ENCODE measurements around the gene VWA7.
"Not testable (repeated sequence)": the region's sequence is repeated elsewhere in the genome, so short reads cannot be mapped to it uniquely, and the experiment has no call there.

The VWA7 gene

DNA sequence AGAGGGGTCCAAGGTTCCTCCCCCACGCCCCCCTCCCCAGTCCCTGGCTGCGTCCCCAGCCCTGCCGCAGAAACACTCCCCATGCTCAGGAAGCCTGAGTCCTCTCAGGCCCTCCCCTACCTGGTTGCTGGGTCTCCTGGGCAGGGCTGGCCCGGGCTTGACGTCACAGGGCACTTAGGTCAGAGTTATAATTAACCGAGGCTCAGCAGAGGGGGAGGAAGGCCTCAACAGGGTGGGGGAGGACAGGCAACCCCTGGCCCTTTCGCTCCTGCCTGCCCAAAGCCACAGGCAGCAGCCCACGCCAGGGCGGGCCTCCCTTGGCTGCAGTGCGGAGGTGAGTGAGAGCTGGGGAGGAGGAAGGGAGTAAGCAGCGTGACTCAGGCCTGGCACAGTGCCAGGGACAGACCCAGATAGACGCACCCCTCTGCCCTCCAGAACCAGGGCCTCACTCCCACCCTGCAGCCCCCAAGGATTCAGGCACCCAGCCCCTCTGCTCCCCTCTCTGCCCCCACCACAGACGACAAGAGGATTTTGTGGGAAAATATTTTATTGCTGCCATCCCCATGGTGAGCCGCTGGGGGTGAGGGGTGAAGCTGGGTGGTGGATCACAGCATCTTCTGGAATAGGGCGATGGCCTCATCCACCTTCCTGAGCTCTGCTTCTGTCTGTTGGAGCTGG, at the start of gene VWA7:
TSS of gene VWA7 (minus strand) at position 340 of the 678 bp plus-strand sequence. CDS start 549 bp downstream, outside the sequence.
- peak; percentile 98 for DNase-seq

DNA sequence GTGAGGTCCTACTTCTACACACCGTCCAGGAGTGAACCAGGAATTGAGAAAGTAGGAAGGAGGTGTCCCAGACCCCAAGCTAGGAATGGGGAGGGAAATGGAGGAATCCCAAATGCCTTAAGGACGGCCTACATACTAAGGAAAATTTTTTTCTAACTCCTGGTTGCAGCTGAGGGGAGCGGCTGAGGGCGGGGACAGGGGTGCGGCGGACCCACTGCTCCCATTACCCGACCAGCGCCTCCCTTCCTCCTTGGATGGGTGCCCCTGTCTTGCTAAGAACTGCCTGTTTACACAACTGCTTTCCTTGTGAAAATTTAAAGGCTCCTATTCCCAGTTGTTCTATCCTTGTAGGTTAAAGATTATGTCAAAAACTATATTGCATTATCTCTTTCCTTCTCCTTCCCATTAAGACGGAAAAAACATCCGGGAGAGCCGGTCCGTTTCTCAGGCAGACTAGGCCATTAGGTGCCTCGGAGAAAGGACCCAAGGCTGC, 49.7 kb upstream of the VWA7 start:
- peak; percentile 80 for DNase-seq

DNA sequence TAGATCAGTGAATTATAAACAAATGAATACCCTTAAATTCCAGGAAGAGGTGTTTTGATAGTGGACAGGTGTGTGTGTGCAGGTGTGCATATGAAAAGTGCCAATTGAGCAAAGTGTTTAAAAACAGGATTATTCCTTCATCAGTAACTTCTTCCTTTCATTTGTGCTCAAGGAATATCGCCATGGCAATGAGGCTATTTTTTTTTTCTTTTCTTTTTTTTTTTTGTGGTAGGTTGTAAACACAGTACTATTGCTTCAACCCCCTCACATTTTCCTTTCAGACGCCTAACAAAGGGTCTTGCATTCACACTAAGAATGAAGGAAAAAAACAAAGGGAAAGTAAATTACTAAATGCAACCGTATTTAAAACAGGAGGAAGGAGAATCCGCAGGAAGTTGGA, 48.4 kb upstream of the VWA7 start:
- DNase-seq, result no peak

DNA sequence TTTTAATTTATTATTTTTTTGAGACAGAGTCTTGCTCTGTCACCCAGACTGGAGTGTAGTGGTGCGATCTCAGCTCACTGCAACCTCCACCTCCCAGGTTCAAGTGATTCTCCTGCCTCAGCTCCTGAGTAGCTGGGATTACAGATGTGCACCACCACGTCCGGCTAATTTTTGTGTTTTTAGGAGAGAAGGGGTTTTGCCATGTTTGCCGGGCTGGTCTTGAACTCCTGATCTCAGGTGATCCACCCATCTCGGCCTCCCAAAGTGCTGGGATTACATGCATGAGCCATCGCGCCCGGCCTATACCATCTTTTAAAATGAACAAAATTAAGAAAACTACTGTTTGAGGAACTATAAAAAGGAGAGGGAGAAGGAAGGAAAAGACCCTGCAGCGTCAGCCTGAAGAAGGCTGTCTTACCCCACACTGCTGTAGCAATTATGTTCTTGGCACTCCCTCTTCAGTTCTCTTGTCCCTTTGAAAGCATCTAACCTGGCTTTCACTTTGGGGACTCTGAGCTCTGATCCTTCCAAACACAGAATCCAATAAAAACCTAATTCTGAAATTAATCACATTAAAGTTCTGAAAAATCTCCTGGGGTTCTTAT, 46.6 kb upstream of the VWA7 start:
- DNase-seq, result not testable (repeated sequence)

DNA sequence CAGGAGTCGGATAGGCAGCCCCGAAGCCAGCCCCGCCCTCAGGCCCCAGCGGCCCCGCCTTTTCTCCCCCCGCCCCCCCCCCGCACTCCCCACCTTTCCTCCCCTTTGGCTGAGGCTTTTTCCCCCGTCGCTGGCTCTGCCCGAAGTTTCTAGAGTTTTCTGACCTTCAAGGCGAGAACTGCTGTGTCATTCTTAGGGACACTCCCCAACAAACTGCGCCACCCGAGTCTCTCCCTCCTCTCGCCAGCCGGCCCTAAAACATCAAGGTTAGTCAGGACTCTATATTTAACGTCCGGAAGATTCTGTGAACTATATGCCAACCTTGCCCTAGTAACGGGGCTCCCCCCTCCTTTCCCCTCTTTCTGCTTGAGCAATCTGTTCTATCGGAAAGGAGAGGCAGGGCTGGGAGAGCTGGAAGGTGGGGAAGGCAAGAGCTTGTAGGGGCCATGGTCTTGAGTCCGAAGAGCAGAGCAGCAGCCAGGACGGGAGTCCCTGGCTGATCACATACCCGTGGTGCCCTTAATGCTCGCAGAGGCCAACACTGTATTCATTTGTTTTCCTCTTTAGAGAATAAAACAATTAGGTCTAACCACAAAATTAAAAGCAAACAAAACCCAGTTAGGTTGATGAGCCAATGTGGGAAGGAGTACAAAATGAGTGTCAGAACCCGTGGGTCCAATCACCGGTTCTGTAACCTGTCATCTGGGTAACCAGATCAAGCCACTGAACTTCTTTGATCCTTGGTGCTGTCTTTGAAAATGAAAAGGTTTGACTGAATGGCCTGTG, 45.1 kb upstream of the VWA7 start:
- DNase-seq, result peak; percentile 94

DNA sequence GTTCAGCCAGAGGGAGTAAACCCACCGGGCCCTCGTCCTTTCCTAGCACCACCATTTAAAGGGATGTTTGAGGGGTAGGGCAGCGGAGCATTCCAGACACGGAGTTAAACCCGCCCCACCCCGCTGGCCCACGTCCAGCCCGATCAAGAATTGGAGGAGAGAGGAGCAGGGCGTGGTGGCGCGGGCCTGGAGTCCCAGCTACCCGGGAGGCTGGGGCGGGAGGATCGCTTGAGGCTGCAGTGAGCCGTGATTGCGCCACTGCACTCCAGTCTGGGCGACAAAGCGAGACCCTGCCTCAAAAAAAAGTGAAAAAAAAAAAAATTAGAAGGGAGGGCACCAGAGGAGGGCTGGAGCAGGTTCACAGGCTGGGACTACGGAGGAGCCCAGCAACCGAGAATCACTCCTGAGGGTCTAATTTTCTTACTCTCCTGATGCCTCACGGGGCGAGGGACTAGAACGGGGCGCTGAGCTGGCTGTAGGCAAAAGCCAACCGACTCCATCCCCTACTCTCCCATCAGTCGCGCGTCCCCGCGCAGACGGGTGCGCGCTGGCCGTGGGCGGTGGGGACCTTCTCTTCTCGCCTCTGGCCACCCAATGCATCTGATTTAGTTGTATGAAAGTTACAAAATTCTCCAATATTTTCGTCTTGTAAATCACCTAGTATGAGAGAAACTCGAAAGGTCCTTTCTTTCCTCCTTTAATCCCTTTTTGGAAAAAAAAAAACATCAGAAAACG, 44.3 kb upstream of the VWA7 start:
- peak; percentile 72 for DNase-seq

GRCh38 chr6:31820399-31820798, 43.3 kb upstream of the VWA7 start:
- not testable (repeated sequence) for DNase-seq

DNA sequence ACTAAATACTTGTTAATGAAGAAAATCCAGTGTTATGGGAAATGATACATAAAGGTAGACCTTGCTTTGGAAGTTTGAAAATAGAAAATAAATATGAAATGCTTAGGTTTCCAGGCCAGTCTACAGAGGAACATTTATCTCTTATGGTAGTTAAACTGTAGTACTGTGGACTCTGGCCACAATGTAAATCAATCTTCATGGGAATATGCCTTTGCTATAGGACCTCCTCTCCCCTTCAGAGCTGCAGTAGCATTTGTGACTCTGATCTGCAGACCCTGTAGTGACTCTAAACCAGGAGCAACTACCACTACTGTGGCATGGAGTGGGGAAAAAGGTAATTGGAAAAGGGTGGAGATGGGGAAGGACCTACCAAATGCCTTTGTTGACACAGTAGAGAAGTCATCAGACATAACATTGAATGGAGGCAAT, 42.8 kb upstream of the VWA7 start:
- no peak for DNase-seq

DNA sequence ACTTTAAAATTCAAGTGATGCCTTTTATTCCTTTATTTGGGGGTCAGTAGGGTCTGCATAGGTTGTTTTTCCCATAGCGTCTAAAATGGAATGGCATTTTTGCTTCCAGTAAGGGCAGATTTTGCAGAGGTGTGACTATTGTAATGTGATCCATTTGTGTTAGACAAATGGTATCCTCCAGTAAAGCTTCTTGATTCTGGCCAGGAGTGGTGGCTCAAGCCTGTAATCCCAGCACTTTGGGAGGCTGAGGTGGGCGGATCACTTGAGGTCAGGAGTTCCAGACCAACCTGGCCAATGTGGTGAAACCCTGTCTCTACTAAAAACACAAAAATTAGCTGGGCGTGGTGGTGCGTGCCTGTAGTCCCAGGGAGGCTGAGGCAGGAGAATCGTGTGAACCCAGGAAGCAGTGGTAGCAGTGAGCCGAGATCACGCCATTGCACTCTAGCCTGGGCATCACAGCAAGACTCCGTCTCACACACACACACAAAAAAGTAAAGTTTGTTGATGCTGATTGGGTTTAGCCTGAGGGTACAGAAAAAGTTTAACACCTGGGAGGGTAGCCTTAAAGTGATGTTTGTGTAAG, 40.9 kb upstream of the VWA7 start:
- not testable (repeated sequence) for DNase-seq

DNA sequence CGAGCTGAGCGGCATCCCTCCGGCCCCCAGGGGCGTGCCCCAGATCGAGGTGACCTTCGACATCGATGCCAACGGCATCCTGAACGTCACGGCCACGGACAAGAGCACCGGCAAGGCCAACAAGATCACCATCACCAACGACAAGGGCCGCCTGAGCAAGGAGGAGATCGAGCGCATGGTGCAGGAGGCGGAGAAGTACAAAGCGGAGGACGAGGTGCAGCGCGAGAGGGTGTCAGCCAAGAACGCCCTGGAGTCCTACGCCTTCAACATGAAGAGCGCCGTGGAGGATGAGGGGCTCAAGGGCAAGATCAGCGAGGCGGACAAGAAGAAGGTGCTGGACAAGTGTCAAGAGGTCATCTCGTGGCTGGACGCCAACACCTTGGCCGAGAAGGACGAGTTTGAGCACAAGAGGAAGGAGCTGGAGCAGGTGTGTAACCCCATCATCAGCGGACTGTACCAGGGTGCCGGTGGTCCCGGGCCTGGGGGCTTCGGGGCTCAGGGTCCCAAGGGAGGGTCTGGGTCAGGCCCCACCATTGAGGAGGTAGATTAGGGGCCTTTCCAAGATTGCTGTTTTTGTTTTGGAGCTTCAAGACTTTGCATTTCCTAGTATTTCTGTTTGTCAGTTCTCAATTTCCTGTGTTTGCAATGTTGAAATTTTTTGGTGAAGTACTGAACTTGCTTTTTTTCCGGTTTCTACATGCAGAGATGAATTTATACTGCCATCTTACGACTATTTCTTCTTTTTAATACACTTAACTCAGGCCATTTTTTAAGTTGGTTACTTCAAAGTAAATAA, 40.2 kb upstream of the VWA7 start:
- not testable (repeated sequence) for DNase-seq

DNA sequence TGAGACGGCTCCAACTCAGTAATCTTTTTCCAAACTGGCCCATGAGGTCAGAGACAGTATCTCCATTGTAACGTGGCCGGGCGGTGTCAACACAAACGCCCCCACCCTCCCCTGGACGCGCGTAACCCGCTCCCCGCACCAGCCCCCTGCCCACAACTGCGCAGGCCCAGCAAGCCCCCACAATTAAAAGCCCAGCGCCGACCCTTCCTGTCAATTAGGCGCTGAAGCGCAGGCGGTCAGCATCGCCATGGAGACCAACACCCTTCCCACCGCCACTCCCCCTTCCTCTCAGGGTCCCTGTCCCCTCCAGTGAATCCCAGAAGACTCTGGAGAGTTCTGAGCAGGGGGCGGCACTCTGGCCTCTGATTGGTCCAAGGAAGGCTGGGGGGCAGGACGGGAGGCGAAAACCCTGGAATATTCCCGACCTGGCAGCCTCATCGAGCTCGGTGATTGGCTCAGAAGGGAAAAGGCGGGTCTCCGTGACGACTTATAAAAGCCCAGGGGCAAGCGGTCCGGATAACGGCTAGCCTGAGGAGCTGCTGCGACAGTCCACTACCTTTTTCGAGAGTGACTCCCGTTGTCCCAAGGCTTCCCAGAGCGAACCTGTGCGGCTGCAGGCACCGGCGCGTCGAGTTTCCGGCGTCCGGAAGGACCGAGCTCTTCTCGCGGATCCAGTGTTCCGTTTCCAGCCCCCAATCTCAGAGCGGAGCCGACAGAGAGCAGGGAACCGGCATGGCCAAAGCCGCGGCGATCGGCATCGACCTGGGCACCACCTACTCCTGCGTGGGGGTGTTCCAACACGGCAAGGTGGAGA, 38.1 kb upstream of the VWA7 start, which contains the start of the genes HSPA1A and HSPA1L:
TSS of gene HSPA1A (plus strand) at position 519 of the 814 bp plus-strand sequence. CDS start at position 733, 214 bp downstream.
TSS of gene HSPA1L (minus strand) at position 259 of the 814 bp plus-strand sequence. CDS start 3,311 bp downstream, outside the sequence.
- DNase-seq, result peak; percentile 21

DNA sequence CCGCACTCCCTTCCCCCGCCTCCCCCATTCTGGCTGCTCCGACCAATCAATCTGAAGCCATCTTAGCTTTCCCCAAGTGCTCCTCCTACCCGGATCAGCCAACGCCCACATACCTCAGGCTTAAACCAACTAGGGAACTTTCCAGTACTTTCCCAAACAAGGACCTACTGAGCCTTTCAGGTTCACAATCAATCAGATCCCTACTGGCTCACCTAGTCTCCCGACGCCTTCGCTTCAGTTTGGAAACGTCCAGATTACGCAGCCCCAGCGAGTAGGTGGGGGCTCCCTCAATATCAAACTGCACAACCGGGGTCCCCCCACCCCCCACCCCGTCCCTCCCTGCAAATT, 37.5 kb upstream of the VWA7 start:
- DNase-seq, result peak; percentile 67

DNA sequence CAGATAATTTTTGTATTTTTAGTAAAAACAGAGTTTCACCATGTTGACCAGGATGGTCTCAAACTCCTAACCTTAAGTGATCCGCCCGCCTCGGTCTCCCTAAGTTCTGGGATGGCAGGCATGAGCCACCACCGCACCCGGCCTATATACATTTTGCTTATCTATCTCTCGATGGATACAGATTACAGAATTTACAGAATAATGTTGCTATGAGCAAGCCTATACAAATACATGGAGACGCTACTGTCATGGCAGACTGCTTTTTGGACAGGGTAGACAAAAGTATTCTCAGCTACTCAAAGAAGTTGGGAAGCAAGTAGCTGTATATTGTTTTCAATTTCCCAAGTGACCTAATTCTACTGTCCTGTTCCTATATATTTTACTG, 36.3 kb upstream of the VWA7 start:
- DNase-seq, result no peak

DNA sequence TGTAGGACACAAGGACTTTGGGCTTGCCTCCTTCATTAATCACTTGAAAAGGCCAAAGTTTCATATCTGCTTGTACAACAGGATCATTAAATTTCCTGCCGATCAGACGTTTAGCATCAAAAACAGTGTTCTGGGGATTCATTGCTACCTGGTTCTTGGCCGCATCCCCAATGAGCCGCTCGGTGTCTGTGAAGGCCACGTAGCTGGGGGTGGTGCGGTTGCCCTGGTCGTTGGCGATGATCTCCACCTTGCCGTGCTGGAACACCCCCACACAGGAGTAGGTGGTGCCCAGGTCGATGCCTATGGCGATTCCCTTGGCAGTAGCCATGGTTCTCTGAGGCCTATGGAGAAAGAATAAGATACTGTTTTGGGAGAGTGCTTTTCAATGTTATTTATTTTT, 34.5 kb upstream of the VWA7 start:
- DNase-seq, result no peak

DNA sequence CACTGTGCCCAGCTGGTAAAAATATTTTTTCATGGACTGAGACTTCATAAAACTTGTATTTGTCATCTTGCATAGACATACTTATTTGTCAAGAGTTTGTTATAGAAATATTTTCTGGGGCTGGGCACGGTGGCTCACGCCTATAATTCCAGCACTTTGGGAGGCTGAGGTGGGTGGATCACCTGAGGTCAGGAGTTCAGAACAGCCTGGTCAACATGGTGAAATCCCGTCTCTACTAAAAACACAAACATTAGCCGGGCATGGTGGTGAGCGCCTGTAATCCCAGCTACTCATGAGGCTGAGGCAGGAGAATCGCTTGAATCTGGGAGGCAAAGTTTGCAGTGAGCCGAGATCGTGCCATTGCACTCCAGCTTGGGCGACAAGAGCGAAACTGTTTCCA, 31.5 kb upstream of the VWA7 start:
- DNase-seq, result not testable (repeated sequence)

DNA sequence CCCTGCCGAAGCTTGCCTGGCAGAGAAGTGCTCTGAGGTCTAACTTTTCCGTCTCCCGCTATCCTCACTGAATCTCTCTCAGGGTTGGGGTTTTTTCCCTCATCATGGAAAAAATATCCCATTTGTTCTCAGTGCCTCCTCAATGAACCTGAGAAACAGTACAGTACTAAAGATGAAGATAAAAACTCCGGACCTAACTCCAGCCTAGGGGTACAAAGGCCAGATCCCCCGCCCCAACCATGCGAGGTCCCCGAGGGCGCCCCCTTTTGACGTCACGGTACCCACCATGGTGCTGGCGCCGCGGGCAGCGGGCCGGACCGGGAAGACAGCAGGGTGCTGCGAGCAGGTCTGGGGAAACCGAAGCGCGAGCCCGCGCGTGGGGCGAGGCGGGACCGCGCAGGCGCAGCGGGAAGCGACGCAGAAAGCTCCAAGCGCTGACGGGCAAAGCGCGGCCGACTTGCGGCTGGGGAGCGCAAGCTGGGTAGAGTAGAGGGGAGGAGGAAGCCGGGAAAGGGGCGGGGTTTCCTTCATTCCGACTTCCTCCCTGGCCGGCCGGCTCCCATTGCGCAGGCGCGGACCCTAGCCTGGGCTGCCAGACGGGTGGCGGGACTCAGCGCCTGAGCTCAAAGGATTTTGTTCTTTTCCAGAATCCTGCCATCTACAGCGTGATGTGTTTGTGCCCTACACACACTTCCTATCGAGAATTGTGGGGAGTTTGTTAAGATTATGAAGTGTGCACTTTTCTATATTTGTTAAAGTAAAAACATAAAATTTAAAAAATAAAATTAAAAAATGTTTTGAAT, 29.5 kb upstream of the VWA7 start, which contains the start of gene LSM2:
TSS of gene LSM2 (minus strand) at position 497 of the 803 bp plus-strand sequence. CDS start at position 288, 209 bp downstream.
- DNase-seq, result peak; percentile 97

- no peak for DNase-seq
Measured at GRCh38 chr6:31805939-31806469, 28.9 kb upstream of the VWA7 start.

GRCh38 chr6:31801031-31801927, 24.2 kb upstream of the VWA7 start:
- not testable (repeated sequence) for DNase-seq
